ENCODE results near the gene TEX53. TPM values are rescaled to one million over a fixed set of nuclear protein-coding genes. Genes with fewer than 3 reads are reported as not detected.

The TEX53 gene
- total RNA-seq, 6 experiments from 2014 or later = not detected

- ATAC-seq = no peak
- H3K27ac ChIP-seq = no peak overlapping the region
- H3K27me3 ChIP-seq = no peaks in the 10 kb centered on the region
- TF ChIP-seq CTCF (IDR thresholded peaks at IDR 0.05) (no peak), POLR2A (IDR thresholded peaks at IDR 0.05) (no peak)
- no peak for DNase-seq
- H3K9me3 ChIP-seq = no peaks in the 10 kb centered on the region
- no peak overlapping the region for H3K4me3 ChIP-seq
- 54% methylated on average over 4 of the region's 7 CpGs for WGBS (ENCODE audit: insufficient coverage, low coverage, low lambda C conversion rate, missing lambda C conversion rate)
- no peaks in the 10 kb centered on the region for H3K36me3 ChIP-seq
- intact Hi-C loops (cut with DNase I) = no loop called here
- H3K4me1 ChIP-seq = no peaks in the 10 kb centered on the region
Observed at GRCh38 chr9:114696814-114697544, 39.4 kb upstream of the TEX53 start.

- TF ChIP-seq POLR2A (IDR thresholded peaks at IDR 0.05) = no peak
- TF ChIP-seq CTCF (IDR thresholded peaks at IDR 0.05) = no peak
- 28% methylated on average over 2 of the region's 2 CpGs for WGBS (ENCODE audit: insufficient coverage, low coverage, low lambda C conversion rate, missing lambda C conversion rate)
- no peak for DNase-seq
Observed at GRCh38 chr9:114695948-114696347, 38.3 kb upstream of the TEX53 start.

GRCh38 chr9:114694719-114695269, 37.2 kb upstream of the TEX53 start:
- ATAC-seq (no peak), DNase-seq (no peak)
- Histone ChIP-seq H3K9me3 (no peaks in the 10 kb centered on the region), H3K4me1 (no peaks in the 10 kb centered on the region), H3K4me3 (no peak overlapping the region), H3K27ac (no peak overlapping the region), H3K36me3 (no peaks in the 10 kb centered on the region), H3K27me3 (no peaks in the 10 kb centered on the region)
- WGBS (ENCODE audit: insufficient coverage, low coverage, low lambda C conversion rate, missing lambda C conversion rate) = 95% methylated on average over 6 of the region's 6 CpGs
- intact Hi-C loops (cut with DNase I) = no loop called here
- TF ChIP-seq POLR2A (IDR thresholded peaks at IDR 0.05) = no peak

More at GRCh38 chr9:114695948-114696347, 38.3 kb upstream of the TEX53 start:
- Histone ChIP-seq H3K9me3 (no peaks in the 10 kb centered on the region), H3K27me3 (no peaks in the 10 kb centered on the region), H3K4me3 (no peak overlapping the region), H3K4me1 (no peaks in the 10 kb centered on the region), H3K36me3 (no peaks in the 10 kb centered on the region), H3K27ac (no peak overlapping the region)
- no peak for ATAC-seq
- intact Hi-C loops (cut with DNase I) = no loop called here

- H3K27ac ChIP-seq = no peak overlapping the region
- no peaks in the 10 kb centered on the region for H3K27me3 ChIP-seq
- 94% methylated on average over 2 of the region's 2 CpGs for WGBS (ENCODE audit: insufficient coverage, low coverage, low lambda C conversion rate, missing lambda C conversion rate)
- H3K9me3 ChIP-seq = no peaks in the 10 kb centered on the region
- no peak for DNase-seq
- intact Hi-C loops (cut with DNase I) = no loop called here
- TF ChIP-seq CTCF (IDR thresholded peaks at IDR 0.05) = no peak
- no peak for TF ChIP-seq POLR2A (IDR thresholded peaks at IDR 0.05)
- H3K4me1 ChIP-seq = no peaks in the 10 kb centered on the region
- no peaks in the 10 kb centered on the region for H3K36me3 ChIP-seq
- no peak for ATAC-seq
- no peak overlapping the region for H3K4me3 ChIP-seq
Observed at GRCh38 chr9:114694146-114694545, 36.5 kb upstream of the TEX53 start.

GRCh38 chr9:114693248-114693855, 35.7 kb upstream of the TEX53 start:
- ATAC-seq (no peak), DNase-seq (no peak)
- H3K27me3 ChIP-seq = no peaks in the 10 kb centered on the region
- no peak overlapping the region for H3K27ac ChIP-seq
- H3K36me3 ChIP-seq = no peaks in the 10 kb centered on the region
- H3K4me3 ChIP-seq = no peak overlapping the region
- intact Hi-C loops (cut with DNase I) = no loop called here
- WGBS (ENCODE audit: insufficient coverage, low coverage, low lambda C conversion rate, missing lambda C conversion rate) = 67% methylated on average over 2 of the region's 2 CpGs
- no peaks in the 10 kb centered on the region for H3K4me1 ChIP-seq
- no peaks in the 10 kb centered on the region for H3K9me3 ChIP-seq
- no peak for TF ChIP-seq CTCF (IDR thresholded peaks at IDR 0.05)
- no peak for TF ChIP-seq POLR2A (IDR thresholded peaks at IDR 0.05)

Data from right lobe of liver (tissue), 6 donors.